NCI-H1048 (cell line): Measurements from ENCODE around the gene WASHC4.

Source experiments
- DNase-seq: peaks from one replicate; lab custom pipeline; 2025; lab: John Stamatoyannopoulos, UW

The WASHC4 gene, protein sequence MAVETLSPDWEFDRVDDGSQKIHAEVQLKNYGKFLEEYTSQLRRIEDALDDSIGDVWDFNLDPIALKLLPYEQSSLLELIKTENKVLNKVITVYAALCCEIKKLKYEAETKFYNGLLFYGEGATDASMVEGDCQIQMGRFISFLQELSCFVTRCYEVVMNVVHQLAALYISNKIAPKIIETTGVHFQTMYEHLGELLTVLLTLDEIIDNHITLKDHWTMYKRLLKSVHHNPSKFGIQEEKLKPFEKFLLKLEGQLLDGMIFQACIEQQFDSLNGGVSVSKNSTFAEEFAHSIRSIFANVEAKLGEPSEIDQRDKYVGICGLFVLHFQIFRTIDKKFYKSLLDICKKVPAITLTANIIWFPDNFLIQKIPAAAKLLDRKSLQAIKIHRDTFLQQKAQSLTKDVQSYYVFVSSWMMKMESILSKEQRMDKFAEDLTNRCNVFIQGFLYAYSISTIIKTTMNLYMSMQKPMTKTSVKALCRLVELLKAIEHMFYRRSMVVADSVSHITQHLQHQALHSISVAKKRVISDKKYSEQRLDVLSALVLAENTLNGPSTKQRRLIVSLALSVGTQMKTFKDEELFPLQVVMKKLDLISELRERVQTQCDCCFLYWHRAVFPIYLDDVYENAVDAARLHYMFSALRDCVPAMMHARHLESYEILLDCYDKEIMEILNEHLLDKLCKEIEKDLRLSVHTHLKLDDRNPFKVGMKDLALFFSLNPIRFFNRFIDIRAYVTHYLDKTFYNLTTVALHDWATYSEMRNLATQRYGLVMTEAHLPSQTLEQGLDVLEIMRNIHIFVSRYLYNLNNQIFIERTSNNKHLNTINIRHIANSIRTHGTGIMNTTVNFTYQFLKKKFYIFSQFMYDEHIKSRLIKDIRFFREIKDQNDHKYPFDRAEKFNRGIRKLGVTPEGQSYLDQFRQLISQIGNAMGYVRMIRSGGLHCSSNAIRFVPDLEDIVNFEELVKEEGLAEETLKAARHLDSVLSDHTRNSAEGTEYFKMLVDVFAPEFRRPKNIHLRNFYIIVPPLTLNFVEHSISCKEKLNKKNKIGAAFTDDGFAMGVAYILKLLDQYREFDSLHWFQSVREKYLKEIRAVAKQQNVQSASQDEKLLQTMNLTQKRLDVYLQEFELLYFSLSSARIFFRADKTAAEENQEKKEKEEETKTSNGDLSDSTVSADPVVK

DNA sequence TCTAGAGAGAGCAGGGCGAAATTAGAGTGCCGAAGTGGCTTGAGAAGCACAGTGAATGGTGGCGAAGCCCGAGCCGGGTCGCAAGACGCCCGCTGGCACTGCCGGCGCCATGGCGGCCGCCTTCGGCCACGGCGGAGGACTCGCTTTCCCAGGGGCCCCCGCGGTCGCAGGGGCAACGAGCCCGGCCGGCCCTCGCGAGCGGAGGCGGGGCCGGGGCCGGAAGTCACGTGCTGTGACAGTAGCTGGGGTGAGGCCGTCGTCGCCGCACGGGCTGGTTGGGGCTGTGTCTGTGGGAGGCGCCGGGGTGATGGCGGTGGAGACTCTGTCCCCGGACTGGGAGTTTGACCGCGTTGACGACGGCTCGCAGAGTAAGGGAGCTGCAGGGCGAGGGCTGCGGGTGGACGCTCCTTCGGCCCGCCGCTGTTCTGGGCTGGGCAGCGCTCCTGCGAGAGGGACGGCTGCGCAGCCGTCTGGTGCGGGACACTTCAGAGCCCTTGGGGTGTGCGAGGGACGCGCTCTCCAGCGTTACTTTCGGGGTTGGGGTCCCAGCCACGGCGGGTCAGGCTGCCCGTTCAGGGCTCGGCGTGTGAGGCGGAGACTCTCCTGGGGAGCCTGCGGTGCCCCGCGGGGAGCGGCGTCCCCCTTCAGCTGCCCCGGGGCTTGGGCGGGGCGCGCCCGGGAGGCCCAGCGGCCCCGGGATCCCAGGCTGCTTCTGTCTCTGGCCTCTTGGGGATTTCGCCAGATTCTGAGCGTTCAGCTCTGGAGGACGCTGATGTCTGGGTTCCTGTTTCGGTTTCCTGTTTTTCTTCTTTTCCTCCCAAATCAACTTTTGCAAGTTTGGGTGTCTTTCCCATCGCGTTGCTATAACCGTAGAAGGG is at the start of gene WASHC4:
TSS of gene WASHC4 (plus strand) at position 238 of the 878 bp plus-strand sequence. CDS start at position 308, 70 bp downstream.
- peak; percentile 87 for DNase-seq

DNA sequence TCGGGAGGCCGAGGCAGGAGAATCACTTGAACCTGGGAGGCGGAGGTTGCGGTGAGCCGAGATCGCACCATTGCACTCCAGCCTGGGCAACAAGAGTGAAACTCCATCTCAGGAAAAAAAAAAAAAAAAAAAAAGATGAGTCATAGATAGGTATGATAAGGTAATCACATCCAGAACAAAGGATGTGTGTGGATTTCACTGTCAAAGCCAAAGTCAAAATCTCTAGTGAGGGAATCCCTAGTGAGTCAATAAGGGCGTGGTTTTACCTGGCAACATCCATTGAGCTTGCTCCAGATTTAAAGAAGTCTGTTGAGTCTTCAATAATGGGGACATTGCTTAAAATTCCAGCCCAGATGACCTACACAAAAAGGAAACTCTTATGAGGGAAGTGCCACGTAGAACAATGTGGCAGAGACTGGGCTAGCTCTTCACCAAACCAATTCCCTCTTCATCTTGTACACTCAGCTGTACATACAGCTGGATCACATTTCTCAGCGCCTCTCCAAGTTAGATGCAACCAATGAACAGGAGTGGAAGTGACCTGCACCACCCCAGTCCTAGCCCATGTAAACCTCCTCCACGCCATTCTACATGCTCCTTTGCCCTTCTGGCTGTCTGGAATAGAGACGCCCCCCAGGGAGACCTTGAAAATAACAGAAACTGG is 46.7 kb upstream of the WASHC4 start:
- DNase-seq = no peak

DNA sequence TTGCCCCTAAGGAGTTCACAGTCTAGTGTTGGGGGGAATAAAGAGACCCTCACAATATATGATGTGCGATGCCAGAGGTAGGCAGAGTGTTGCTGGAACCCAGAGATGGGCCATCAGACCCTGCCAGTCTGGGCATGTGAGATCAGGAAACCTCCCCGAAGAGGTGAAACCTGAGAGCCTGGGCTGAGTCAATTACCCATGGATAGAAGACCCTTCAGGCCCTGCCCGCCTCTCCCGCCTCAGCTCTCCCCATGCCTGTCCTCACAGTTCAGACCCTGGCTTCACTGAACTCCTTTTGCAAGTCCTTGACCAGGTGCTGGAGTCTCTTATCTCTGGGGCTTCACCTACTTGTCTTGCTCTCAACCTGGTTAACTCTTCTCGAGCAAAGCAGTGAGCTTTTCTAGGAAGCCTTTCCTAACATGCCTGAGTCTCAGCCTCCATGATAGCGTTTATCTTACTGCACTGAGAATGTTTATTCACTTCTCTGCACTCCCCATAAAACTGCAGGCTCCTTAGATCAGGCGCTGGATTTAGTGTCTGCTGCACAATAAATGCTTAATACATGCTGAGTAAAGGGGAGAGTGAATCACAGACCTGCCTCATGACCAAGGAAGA is 42.9 kb upstream of the WASHC4 start:
- DNase-seq = no peak

DNA sequence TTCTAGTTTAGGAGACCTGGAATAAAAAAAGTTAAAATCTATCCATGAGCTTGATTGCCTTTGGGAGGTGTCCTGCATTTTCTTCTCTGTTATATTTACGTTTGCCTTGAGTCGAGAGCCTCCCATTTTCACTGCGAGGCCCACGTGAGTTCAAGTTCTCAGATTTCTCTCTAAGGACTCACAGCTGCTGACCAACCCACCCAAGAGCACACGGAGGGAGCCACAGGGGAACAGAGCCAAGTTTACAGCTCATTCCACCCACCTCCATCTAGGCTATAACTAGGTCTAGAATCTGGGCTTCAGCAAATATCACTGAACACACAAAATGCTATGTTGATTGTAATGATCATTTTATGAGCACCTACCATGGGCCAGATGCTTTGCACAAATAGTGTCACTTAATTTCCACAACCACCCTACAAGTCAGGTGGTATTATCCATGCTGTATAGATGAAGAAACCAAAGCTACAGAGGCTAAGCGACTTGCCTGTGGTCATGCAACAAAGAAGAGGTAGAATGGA is 40.0 kb upstream of the WASHC4 start:
- no peak for DNase-seq

DNA sequence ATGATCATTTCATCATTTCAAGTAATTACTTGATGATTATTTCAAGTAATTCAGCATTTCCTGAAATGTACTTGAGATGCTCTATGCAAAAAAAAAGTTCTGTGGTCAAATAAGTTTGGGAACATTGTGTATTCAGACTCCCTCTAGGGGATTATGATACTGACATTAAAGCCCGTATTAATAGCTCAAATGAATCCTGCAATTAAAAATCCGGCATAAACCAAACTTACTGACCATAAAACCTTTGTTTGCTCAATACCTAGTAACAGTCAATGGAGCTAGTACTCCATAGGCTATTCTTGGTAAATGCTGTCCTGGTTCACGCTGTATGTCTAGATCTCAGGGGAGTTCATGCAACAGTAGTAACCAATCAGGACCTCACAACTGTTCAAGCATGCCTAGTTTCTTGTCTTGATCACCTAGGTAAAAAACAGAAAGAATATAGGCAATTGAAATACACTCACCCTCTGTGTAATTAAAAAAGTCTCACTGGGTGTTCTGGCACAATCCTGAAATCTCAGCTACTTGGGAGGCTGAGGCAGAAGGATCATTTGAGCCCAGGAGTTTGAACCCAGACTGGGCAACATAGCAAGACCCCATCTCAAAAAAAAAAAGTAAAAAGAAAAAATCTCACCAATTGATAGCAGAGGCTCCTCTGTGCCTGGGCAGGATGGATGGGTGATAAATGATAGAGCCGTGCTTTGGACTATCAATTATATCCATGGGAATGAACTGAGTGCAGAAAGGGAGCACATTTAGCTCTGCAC is 37.4 kb upstream of the WASHC4 start:
- no peak for DNase-seq

DNA sequence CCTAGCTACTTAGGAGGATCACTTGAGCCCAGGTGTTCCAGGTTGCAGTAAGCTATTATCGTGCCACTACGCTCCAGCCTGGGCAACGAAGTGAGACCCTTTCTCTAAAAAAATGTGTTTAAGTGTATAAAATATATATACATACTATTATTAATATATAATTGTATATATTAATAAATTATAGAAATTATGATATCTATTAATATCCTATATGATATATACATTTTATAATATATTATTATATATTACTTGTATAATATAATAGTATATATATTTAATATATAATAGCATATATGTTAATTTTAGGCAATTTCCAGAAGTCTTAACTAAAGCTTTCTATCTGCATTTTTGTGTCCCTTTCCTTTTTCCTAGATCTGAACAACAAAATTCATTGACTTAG is 35.5 kb upstream of the WASHC4 start:
- DNase-seq = no peak

DNA sequence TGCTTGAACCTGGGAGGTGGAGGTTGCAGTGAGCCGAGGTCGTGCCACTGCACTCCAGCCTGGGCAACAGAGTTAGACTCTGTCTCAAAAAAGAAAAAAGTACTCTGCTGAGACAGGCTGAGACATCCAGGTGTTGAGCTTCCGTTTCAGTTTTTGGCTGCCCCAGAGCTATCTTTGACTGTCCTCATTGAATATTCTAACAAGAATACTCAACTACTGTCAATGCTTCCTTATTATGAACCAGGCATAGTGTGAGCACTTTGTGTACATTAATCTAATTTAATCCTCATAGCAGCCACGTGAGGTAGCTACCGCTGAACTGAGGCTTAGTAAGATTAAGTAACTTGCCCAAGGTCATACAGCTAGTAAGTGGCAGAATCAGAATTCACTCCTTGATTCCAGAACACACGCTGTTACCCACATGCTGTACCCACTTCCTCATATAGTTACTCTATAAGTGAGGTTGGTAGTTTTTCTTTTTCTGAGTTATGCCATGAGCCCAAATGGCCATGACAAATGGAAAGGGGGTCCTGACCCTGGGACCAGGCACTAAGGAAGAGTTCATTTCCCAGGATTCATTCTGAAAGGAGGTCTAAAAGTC is 34.5 kb upstream of the WASHC4 start:
- DNase-seq = no peak

DNA sequence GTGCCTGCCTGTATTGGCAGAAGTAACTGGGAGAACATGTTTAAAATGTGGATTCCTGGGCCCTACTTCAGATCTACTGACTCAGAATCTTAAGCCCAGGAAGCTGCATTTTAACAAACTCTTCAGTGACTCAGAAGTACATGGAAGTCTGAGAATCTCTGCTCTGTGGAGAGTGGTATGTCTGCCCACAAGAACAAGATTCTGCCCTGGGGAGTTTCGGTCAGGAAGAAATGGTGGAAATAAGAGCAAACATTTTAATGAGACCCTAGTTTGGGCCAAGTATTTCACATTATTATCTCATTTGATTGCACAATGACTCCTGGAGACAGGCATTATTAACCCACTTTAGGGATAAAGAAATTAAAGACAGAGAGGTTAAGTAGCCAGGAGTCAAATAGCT is 31.4 kb upstream of the WASHC4 start:
- no peak for DNase-seq

DNA sequence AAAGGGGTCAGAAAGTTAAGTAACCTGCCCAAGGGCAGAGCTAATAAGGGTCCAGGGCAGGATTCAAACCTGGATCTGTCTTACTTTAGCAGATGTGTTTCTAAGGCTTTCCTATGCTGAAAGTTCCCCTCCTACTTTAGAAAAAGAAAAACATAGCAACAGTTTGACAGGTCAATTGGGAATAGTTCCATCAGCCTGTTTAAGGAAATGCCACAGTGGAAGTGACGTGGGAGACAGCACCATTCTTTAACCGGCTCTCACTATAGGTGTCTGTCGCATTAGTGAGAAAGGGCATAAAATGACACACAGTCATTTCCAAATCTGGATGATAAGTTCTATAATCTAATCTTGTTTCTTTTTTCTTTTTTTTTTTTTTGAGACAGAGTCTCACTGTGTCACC is 30.6 kb upstream of the WASHC4 start:
- no peak for DNase-seq

DNA sequence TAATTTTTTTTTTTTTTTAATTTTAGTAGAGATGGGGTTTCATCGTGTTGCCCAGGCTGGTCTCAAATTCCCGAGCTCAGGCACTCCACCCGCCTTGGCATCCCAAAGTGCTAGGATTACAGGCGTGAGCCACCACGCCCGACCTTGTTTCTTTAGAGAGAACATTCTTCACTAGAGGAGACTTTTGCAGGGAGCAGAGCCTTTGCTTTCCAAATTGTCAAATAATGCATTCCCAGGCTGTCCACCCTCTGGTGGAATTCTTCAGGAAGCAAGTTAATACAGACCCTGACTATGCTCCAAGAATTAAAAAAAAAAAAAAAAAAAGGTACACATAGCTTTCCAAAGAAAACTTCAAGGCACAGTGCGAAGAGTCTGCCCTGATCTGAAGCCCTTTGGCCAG is 30.1 kb upstream of the WASHC4 start:
- no peak for DNase-seq

DNA sequence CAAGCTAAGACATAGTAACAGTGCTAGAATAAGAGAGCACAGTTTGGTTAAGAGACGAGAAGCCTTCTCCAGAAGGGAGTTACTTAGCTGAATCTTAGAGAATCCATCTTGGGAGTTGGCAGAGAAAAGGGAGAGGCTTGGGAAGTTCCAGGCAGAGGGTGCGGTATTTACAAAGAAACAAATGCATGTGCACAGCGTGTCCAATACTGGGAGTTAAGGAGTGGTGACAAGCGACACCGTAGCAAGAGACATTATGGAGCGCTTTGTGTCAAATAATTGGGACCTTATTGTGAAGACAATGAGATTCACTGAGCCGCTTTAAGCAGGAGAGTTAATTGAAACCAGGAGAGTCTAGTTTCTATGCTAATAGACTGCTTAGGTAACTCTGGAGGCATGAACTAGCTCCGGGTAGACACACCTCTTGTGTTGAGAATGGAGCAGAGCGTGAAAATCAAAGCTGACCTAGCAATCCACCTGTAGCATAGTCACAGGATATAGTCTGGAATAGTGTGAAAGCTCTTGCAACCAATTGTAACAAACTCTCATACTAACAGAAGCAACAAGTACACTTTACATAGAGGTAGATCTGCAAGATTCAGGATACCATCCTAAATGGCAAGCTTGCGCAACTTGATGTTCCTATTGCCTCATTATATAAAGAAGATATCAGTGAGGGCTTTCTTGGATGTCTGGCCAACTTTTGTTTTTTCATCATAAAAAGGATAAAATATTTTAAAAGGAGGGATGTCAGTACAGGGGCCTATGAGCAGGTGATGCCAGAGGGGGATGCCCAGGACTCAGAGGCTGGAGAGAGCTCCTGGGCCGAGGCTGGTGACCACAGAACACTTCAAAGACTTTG is 28.6 kb upstream of the WASHC4 start:
- DNase-seq = no peak

DNA sequence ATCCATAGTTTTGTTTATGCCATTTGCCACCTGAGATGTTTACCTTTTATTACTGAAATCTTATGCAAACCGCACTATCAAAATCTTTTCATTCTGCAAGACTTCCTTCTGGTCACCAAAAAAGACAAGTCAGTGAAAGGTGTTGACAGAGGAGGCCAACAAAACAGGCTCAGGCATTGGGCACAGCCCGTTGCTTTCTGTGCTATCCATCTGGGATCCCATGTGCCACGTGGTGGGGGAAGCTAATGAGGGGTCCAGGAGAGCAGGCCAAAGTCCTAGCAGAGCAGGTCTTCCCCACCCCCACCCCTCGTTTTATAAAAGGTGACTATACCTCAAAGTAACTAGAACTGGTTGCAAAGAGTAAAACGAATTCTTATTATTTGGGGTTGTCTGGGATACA is 24.5 kb upstream of the WASHC4 start:
- no peak for DNase-seq

DNA sequence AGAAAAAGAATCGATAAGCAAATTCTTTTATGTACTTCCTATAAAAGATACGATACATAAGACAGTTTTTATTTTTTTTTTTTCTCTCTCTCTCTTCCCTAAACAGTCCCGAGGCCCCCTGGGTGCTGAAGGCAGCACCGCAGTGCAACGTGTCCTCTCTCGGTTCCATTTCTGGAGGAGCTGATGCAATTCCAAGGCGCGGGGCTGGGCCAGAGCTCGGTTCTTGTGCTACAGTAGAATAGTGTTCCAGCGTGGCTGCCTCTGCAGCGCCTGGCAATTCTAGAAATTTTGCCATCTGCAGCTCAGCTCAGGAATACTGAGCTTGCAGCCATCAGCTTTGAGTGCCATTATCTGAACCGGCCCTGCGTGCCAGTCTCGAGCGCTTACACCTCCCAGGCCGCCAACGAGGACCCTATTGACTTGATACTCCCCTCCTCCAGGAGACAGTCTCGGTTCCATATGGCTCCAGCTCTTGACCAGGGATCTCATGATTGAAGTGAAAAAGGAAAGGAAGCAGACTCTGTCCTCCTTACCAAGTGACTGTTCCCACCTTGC is 23.9 kb upstream of the WASHC4 start:
- no peak for DNase-seq

DNA sequence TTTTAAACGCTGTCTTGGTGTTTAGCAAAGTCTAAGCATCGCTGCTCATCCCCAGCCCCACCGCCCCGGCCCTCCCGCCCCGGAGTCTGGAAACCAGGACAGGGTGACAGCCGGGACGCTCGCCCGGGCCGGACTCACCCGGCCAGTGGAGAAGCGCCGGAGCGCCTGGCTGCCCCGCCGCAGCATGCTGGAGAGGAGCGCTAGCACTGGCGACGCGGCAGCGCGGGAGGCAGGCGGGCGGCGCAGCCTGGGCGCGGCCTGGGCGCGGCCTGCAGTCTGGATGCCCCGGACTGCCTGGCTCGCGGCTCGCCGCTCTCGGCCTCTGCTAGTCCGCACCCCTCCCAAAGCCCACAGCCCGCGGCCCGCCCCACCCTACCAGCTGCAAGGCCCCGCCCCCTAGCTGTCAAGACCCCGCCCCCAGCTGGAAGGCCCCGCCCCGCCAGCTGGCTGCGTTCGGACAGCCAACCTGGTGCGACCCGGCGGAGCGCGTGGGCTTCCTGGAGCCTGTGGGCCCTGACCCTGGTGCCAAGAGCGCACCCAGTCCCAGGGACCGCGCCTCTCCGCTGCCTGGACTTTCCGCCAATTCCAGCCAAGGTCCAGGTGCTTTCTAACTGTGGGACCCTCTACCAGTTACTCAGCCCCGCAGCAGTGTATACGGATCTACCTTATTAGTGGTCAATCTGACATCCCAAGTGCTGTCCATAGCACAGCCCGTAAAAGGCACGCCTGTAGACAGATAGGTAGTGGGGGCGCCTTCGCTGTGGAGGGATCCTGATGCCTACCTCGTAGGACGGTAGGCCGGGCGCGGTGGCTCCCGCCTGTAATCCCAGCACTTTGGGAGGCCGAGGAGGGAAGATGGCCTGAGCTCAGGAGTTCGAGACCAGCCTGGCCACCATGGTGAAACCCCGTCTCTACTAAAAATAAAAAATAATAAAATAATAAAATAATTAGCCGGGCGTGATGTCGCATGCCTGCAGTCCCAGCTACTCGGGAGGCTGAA is 23.0 kb upstream of the WASHC4 start, which contains the start of gene ALDH1L2:
TSS of gene ALDH1L2 (minus strand) at position 208 of the 1,000 bp plus-strand sequence. CDS start at position 186, 22 bp downstream.
- peak; percentile 58 for DNase-seq

DNA sequence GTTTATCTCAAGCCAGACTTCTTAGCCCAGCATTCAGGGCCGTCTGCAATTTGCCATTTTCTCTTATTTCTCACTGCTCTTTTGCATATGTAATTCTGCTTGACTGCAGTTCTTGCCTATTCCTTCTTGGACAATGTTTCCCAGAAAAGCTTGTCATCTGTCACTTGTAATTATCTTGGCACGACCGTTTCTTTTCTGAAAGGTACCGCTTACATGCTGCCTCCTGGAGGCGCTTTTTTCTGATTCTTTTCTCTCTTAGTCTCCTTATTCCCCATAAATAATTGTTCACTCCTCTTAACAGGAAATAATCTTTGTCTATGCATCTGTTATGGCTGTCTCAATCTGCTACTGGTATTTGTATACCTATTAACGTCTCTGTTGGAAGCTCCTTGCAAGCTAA is 22.0 kb upstream of the WASHC4 start:
- DNase-seq = no peak

DNA sequence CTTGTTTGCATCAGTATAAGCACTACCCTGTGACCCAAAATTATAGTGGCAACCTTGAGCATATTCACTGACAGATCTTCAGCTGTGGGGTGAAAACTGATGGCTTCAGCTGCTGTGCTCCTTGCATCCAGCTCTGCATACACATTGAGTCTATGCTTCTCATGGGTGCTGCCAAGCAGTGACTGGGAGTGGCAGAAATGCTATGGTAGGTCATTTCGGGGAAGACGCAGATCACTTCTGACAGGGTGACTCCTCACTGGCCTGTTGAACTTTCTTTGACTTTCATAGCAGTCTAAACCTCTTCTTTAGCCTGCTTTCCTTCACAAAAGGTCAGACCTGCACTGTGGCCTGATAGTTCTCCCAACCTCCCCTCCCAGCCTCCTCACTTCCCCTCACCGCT is 17.7 kb upstream of the WASHC4 start:
- no peak for DNase-seq
